Gastrocnemius medialis (tissue), 4 donors: ENCODE results near the gene SMOC2. TPM values are rescaled to one million over a fixed set of nuclear protein-coding genes. Genes with fewer than 3 reads are reported as not detected.
"Not testable (repeated sequence)": the region's sequence is repeated elsewhere in the genome, so short reads cannot be mapped to it uniquely, and the experiment has no call there.

Experiments used
- ATAC-seq, 2 donors: fragments of 150-250 bp; one replicate each; pipeline ENCODE4 v1.9.1; 2016
- DNase-seq, 2 donors: peaks; one replicate each; pipeline ENCODE4 v3.0.0-alpha.2; 2019
- H3K27ac ChIP-seq, 4 donors: fragments of 200-600 bp; sonication (generic); 1 replicate in 1 of 4; 2 replicates in 3 of 4; pipeline ENCODE4 v1.5.1; 2016 to 2018; ENCODE audit warnings: mild to moderate bottlenecking in 2 of 4, moderate library complexity in 1 of 4
- H3K27me3 ChIP-seq, 3 donors: fragments of 200-600 bp; sonication (generic) in 2 of 3; 1 replicate in 1 of 3; 2 replicates in 2 of 3; pipeline versions ENCODE4 v1.5.1 to v1.6.0; 2016 to 2019; ENCODE audit warnings: mild to moderate bottlenecking in 1 of 3, moderate library complexity in 1 of 3
- H3K36me3 ChIP-seq, 2 donors: fragments of 200-600 bp; sonication (generic) in 1 of 2; one replicate each; pipeline ENCODE4 v1.5.1; 2017 to 2018
- H3K4me1 ChIP-seq, 2 donors: fragments of 200-600 bp; sonication (generic) in 1 of 2; one replicate each; pipeline ENCODE4 v1.5.1; 2016 to 2017; ENCODE audit warnings: mild to moderate bottlenecking in 2 of 2
- H3K4me3 ChIP-seq, 4 donors: fragments of 200-600 bp; sonication (generic) in 3 of 4; 1 replicate in 1 of 4; 2 replicates in 3 of 4; pipeline ENCODE4 v1.5.1; 2016 to 2019; ENCODE audit warnings: mild to moderate bottlenecking in 2 of 4
- H3K9me3 ChIP-seq, 3 donors: fragments of 200-600 bp; sonication (generic) in 2 of 3; 1 replicate in 1 of 3; 2 replicates in 2 of 3; pipeline ENCODE4 v1.5.1; 2016 to 2019
- CTCF ChIP-seq, 5 experiments: fragments of 450-650 bp in 3 of 5; fragments of 200-600 bp in 2 of 5; sonication (generic) in 2 of 5; IDR thresholded peaks in 4 of 5; conservative IDR thresholded peaks in 1 of 5; 1 replicate in 4 of 5; 2 replicates in 1 of 5; pipeline ENCODE4 v1.5.1; 2016 to 2019; ENCODE audit warnings: antibody characterized with exemption in 5 of 5, mild to moderate bottlenecking in 3 of 5, moderate library complexity in 3 of 5
- POLR2A ChIP-seq, 2 donors: fragments of 450-650 bp; IDR thresholded peaks; one replicate each; pipeline ENCODE4 v1.6.1; 2017; ENCODE audit warnings: antibody characterized with exemption in 2 of 2, mild to moderate bottlenecking in 2 of 2, moderate library complexity in 2 of 2
- in situ Hi-C, 4 donors: fragments of 200-750 bp; cut with MboI; loops; one replicate each; pipeline versions ENCODE4 v1.15.0 to v1.8.0; 2017; ENCODE audit warnings: low sequenced_read_pairs in 4 of 4
- intact Hi-C: fragments of 100-400 bp; cut with DNase I; formaldehyde crosslinking; loops from one replicate; pipeline ENCODE4 v1.15.1; 2023; ENCODE audit warnings: low total_unique reads
- total RNA-seq, 4 donors: library from RNA; depleted of rRNA; stranded (reverse); fragments of >200 nt; gene quantifications; one replicate each; pipeline versions ENCODE4 v1.1.0 to v1.2.3, GENCODE V29; 2016

The SMOC2 gene
- total RNA-seq, 4 donors from 2014 or later = 7.2 to 34.4 (median 16.5) TPM

GRCh38 chr6:168675375-168675774 lies 234.4 kb downstream of the SMOC2 start:
- Histone ChIP-seq H3K27ac (no peak overlapping the region), H3K9me3 (no peaks in the 10 kb centered on the region), H3K27me3 (no peaks in the 10 kb centered on the region), H3K36me3 (no peaks in the 10 kb centered on the region), H3K4me1 (no peaks in the 10 kb centered on the region), H3K4me3 (no peak overlapping the region)
- in situ Hi-C loops = no loop called here
- DNase-seq (no peak), ATAC-seq (no peak)
- intact Hi-C loops = no loop called here
- TF ChIP-seq CTCF (IDR thresholded peaks at IDR 0.05 in 4 of 5, conservative IDR thresholded peaks at IDR 0.05 in 1 of 5) (no peak), POLR2A (IDR thresholded peaks at IDR 0.05) (no peak)

DNA sequence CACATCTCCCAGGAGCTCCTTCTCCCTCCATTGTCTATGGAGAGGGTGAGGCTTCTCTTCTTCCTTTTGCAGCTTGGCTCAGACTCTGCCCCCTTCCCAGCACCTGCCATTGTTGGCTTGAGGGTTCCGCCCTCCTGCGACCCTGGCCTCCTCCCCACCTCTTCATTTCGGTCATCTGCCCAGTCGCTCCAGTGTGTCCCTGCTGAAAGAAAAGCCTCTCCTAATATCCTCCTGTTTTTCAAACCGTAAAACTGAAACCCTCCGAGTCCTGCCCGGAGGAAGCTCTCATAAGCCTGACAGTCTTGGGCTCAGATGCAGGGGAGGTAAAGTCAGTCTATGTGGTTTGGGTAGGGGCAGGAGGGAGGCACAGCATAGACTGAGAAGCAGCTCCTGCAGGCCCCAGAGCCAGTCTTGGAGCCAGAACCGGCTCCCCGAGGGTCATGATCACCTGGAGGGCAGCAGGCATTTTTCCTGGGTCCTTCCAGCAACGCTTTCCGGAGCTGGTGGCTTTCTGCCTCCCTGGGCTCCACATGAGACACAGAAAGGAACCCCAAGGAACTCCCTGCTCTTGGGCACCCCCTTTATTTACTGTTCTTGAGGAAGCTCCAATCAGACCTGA lies 235.1 kb downstream of the SMOC2 start:
- Histone ChIP-seq H3K36me3 (no peaks in the 10 kb centered on the region), H3K27ac (no peak overlapping the region), H3K4me3 (no peak overlapping the region), H3K4me1 (no peaks in the 10 kb centered on the region), H3K9me3 (no peaks in the 10 kb centered on the region), H3K27me3 (no peaks in the 10 kb centered on the region)
- ATAC-seq (no peak), DNase-seq (no peak)
- no peak for TF ChIP-seq POLR2A (IDR thresholded peaks at IDR 0.05)
- no peak for TF ChIP-seq CTCF (IDR thresholded peaks at IDR 0.05 in 4 of 5, conservative IDR thresholded peaks at IDR 0.05 in 1 of 5)
- intact Hi-C loops (no loop called here), in situ Hi-C loops (no loop called here)

- Histone ChIP-seq H3K27me3 (no peaks in the 10 kb centered on the region), H3K9me3 (no peaks in the 10 kb centered on the region), H3K36me3 (no peaks in the 10 kb centered on the region), H3K27ac (no peak overlapping the region), H3K4me1 (no peaks in the 10 kb centered on the region), H3K4me3 (no peak overlapping the region)
- intact Hi-C loops (no loop called here), in situ Hi-C loops (no loop called here)
- ATAC-seq = no peak
- TF ChIP-seq CTCF (IDR thresholded peaks at IDR 0.05 in 4 of 5, conservative IDR thresholded peaks at IDR 0.05 in 1 of 5) (no peak), POLR2A (IDR thresholded peaks at IDR 0.05) (no peak)
- no peak for DNase-seq
Measured at GRCh38 chr6:168676552-168677322, 235.8 kb downstream of the SMOC2 start.

DNA sequence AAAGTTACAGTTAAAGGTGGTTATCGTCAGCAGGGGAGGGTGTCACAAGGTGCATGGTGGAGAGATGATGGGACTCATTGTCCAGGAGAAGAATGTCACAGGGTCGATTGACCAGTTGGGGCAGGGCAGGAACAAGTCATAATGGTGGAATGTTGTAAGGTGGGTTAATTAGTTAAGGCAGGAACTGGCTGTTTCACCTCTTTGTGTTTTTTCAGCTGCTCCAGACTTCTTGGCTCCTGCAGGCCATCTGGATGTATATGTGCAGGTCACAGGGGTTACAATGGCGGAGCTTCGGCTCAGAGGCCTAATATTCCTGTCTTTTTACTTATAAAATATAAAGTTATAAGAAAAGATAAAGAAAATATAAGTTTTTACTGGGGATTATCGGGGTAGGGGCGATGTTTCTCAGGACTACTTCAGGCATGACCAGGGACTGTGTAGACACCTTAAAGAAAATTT lies 236.4 kb downstream of the SMOC2 start:
- H3K27me3 ChIP-seq, H3K27ac ChIP-seq, H3K4me3 ChIP-seq, ATAC-seq, in situ Hi-C loops, intact Hi-C loops, H3K36me3 ChIP-seq, H3K4me1 ChIP-seq, H3K9me3 ChIP-seq, DNase-seq: not testable (repeated sequence)

- H3K27ac ChIP-seq = no peak overlapping the region
- no peaks in the 10 kb centered on the region for H3K4me1 ChIP-seq
- no peaks in the 10 kb centered on the region for H3K9me3 ChIP-seq
- ATAC-seq (no peak), DNase-seq (no peak)
- intact Hi-C loops (no loop called here), in situ Hi-C loops (no loop called here)
- no peaks in the 10 kb centered on the region for H3K27me3 ChIP-seq
- no peak overlapping the region for H3K4me3 ChIP-seq
- TF ChIP-seq POLR2A (IDR thresholded peaks at IDR 0.05) (no peak), CTCF (IDR thresholded peaks at IDR 0.05 in 4 of 5, conservative IDR thresholded peaks at IDR 0.05 in 1 of 5) (no peak)
- H3K36me3 ChIP-seq = no peaks in the 10 kb centered on the region
Measured at GRCh38 chr6:168678077-168678476, 237.1 kb downstream of the SMOC2 start.
